Endothelial cell of umbilical vein (primary cell): ENCODE measurements around the gene TBC1D21. TPM values are rescaled to one million over a fixed set of nuclear protein-coding genes. Genes with fewer than 3 reads are reported as not detected.

ENCODE experiments used
- BruUV-seq: library from RNA; stranded (reverse); fragments of 400-500 nt; replicated peaks from 2 replicates; lab custom pipeline; 2021; lab: Mats Ljungman, UMichigan
- CTCF ChIA-PET: fragments of 300-600, 350-600 bp; sonication (Branson Sonifier 250); formaldehyde crosslinking; loops from one replicate; lab custom pipeline; 2021; ENCODE audit warnings: antibody characterized with exemption, inconsistent platforms; lab: Charles Lee
- POLR2A ChIA-PET: fragments of 300-600, 350-600 bp; sonication (Branson Sonifier 250); formaldehyde crosslinking; loops from one replicate; lab custom pipeline; 2021; ENCODE audit warnings: antibody characterized with exemption, inconsistent platforms; lab: Charles Lee
- DNase-seq: peaks from one replicate; pipeline ENCODE4 v3.0.0-alpha.2; 2011; ENCODE audit warnings: low read depth, low spot score
- FAIRE-seq: peaks from 2 replicates; lab custom pipeline; 2011; peaks lifted over from hg19 to GRCh38; lab: Jason Lieb, UNC
- H2AFZ ChIP-seq: 2 replicates; pipeline ENCODE4 v1.6.0; 2012; ENCODE audit warnings: low read depth, low read length, control low read depth, inconsistent platforms
- H3K27ac ChIP-seq: 2 replicates; pipeline ENCODE4 v1.5.1; 2011; ENCODE audit warnings: low read depth, mild to moderate bottlenecking, control low read depth, low read length, moderate library complexity; ENCODE audit not compliant: insufficient read depth
- H3K27me3 ChIP-seq, 2 experiments: 2 replicates each; pipeline versions ENCODE4 v1.6.0 to v1.6.1; 2011; ENCODE audit warnings: low read length in 2 of 2, mixed read lengths in 1 of 2; ENCODE audit not compliant: control insufficient read depth in 2 of 2, insufficient read depth in 2 of 2
- H3K36me3 ChIP-seq, 2 experiments: 2 replicates in 1 of 2; 3 replicates in 1 of 2; pipeline ENCODE4 v1.5.1; 2011; ENCODE audit warnings: low read length in 2 of 2, mild to moderate bottlenecking in 1 of 2, moderate library complexity in 1 of 2; ENCODE audit not compliant: control insufficient read depth in 2 of 2, insufficient read depth in 2 of 2; ENCODE audit errors: extremely low read depth in 1 of 2
- H3K4me1 ChIP-seq: 3 replicates; pipeline ENCODE4 v1.5.1; 2011; ENCODE audit warnings: mild to moderate bottlenecking, low read length; ENCODE audit not compliant: control insufficient read depth, insufficient read depth; ENCODE audit errors: extremely low read depth
- H3K4me2 ChIP-seq: 2 replicates; pipeline ENCODE4 v1.6.1; 2011; ENCODE audit warnings: low read length, control low read depth, mixed read lengths; ENCODE audit not compliant: insufficient read depth
- H3K4me3 ChIP-seq, 3 experiments: fragments of 200-600 bp in 1 of 3; sonication (generic), shearing (Covaris generic) in 1 of 3; replicated peaks in 1 of 3; 2 replicates each; pipeline ENCODE4 v1.5.1; 2011 to 2016; ENCODE audit warnings: control low read depth in 3 of 3, low read length in 3 of 3, mild to moderate bottlenecking in 2 of 3, inconsistent platforms in 1 of 3, low read depth in 1 of 3, moderate library complexity in 1 of 3; ENCODE audit not compliant: insufficient read depth in 1 of 3
- H3K79me2 ChIP-seq: 2 replicates; pipeline ENCODE4 v1.6.0; 2012; ENCODE audit warnings: low read length, inconsistent platforms; ENCODE audit not compliant: control insufficient read depth, insufficient read depth
- H3K9ac ChIP-seq: replicated peaks from 2 replicates; pipeline ENCODE3; 2011; ENCODE audit warnings: low read length, control low read depth; ENCODE audit not compliant: insufficient read depth; ENCODE audit errors: extremely low read depth
- H3K9me1 ChIP-seq: replicated peaks from 3 replicates; pipeline ENCODE4 v1.6.0; 2011; ENCODE audit warnings: mild to moderate bottlenecking, low read length; ENCODE audit not compliant: control insufficient read depth, insufficient read depth; ENCODE audit errors: extremely low read depth
- H3K9me3 ChIP-seq: replicated peaks from 2 replicates; pipeline ENCODE4 v1.5.1; 2012; ENCODE audit warnings: low read length, inconsistent platforms; ENCODE audit not compliant: control insufficient read depth, insufficient read depth
- H4K20me1 ChIP-seq: replicated peaks from 2 replicates; pipeline ENCODE3; 2011; ENCODE audit warnings: mild to moderate bottlenecking, low read length; ENCODE audit not compliant: control insufficient read depth, insufficient read depth; ENCODE audit errors: extremely low read depth
- EZH2 ChIP-seq: IDR thresholded peaks from 2 replicates; pipeline ENCODE4 v1.6.1; 2012; ENCODE audit warnings: borderline replicate concordance, low read depth, mild to moderate bottlenecking, moderate library complexity, low read length, inconsistent platforms; ENCODE audit not compliant: severe bottlenecking
- FOS ChIP-seq: IDR thresholded peaks from 2 replicates; pipeline ENCODE4 v1.6.1; 2011; ENCODE audit warnings: mild to moderate bottlenecking, low read length, moderate library complexity, borderline replicate concordance; ENCODE audit not compliant: insufficient read depth
- GATA2 ChIP-seq: IDR thresholded peaks from 2 replicates; pipeline ENCODE4 v1.7.0; 2011; ENCODE audit warnings: low read depth, mild to moderate bottlenecking, moderate library complexity, mixed read lengths, low read length; ENCODE audit not compliant: insufficient read length, insufficient read depth
- JUN ChIP-seq: IDR thresholded peaks from 2 replicates; pipeline ENCODE4 v1.6.1; 2011; ENCODE audit warnings: borderline replicate concordance, low read depth; ENCODE audit not compliant: insufficient read length, insufficient read depth
- MYC ChIP-seq: IDR thresholded peaks from one replicate; pipeline ENCODE4 v1.6.1; 2011; ENCODE audit warnings: mild to moderate bottlenecking, low read depth, low read length
- POLR2A ChIP-seq: IDR thresholded peaks from 2 replicates; pipeline ENCODE4 v1.6.1; 2012; ENCODE audit warnings: low read depth, mild to moderate bottlenecking, control low read depth, low read length
- POLR2AphosphoS5 ChIP-seq: IDR thresholded peaks from 2 replicates; pipeline ENCODE4 v1.6.1; 2012; ENCODE audit warnings: low read depth, mild to moderate bottlenecking, control low read depth, low read length, moderate library complexity; ENCODE audit not compliant: insufficient read depth
- dilution Hi-C: fragments of 300-500 bp; cut with MboI; formaldehyde crosslinking; loops from one replicate; pipeline ENCODE4 v1.15.0; 2019; ENCODE audit warnings: low sequenced_read_pairs; ENCODE audit not compliant: extremely low pct_ligation_motif_present
- intact Hi-C: fragments of 100-400 bp; cut with micrococcal nuclease; formaldehyde crosslinking; loops from one replicate; pipeline ENCODE4 v1.10.0; 2022
- polyA plus RNA-seq, 4 experiments: library from polyadenylated mRNA; depleted of rRNA in 3 of 4; stranded (reverse) in 3 of 4; unstranded in 1 of 4; fragments of >200 nt; gene quantifications; 2 replicates each; pipeline versions ENCODE4 v1.2.1 to v1.2.3, GENCODE V29; 2011 to 2012; ENCODE audit warnings: missing spikeins in 1 of 4
- total RNA-seq: library from RNA; stranded (reverse); gene quantifications from 2 replicates; pipeline ENCODE4 v1.2.3, GENCODE V29; 2021
- TF ChIP-seq, protein P1 (sequence below), 2 donors: IDR thresholded peaks; 1 replicate in 1 of 2; 2 replicates in 1 of 2; pipeline ENCODE4 v1.5.1; 2011; ENCODE audit warnings: low read length in 2 of 2, mild to moderate bottlenecking in 2 of 2, moderate library complexity in 2 of 2, control low read depth in 1 of 2, inconsistent platforms in 1 of 2, low read depth in 1 of 2; ENCODE audit not compliant: insufficient read depth in 1 of 2; ENCODE audit errors: extremely low read depth in 1 of 2
- TF ChIP-seq, protein P2 (sequence below): IDR thresholded peaks from 2 replicates; pipeline ENCODE4 v1.6.1; 2011; ENCODE audit not compliant: insufficient read depth, insufficient read length

The TBC1D21 gene
- total and polyA plus RNA-seq, 2 donors (not counting 3 experiments of a cell fraction or from before 2014, with no cell fraction given), result not detected

DNA sequence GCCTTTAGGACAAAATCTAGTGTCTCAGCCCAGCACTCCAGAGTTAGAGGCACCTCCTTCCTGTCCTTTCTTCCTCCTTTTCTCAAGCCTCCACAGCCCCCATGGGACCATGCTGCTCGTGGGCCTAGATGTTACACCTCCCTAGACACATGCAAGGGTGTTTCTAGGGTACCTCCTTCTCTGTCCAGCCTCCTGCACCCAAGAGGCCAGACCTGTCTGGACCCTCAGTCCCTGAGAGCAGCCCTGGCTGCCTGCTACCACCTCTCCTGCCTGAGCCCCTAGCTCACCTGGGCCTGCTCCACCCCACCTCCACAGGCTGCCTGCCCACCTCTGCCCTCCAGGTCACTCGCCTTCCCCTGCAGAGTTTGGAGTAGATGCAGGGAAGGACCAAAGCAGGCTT is 58.1 kb downstream of the TBC1D21 start:
- TF ChIP-seq JUN, result no peak
- no peak for TF ChIP-seq MYC
- no peak for TF ChIP-seq POLR2AphosphoS5
- TF ChIP-seq POLR2A, result no peak
- TF ChIP-seq GATA2, result no peak
- TF ChIP-seq, protein P1, sequence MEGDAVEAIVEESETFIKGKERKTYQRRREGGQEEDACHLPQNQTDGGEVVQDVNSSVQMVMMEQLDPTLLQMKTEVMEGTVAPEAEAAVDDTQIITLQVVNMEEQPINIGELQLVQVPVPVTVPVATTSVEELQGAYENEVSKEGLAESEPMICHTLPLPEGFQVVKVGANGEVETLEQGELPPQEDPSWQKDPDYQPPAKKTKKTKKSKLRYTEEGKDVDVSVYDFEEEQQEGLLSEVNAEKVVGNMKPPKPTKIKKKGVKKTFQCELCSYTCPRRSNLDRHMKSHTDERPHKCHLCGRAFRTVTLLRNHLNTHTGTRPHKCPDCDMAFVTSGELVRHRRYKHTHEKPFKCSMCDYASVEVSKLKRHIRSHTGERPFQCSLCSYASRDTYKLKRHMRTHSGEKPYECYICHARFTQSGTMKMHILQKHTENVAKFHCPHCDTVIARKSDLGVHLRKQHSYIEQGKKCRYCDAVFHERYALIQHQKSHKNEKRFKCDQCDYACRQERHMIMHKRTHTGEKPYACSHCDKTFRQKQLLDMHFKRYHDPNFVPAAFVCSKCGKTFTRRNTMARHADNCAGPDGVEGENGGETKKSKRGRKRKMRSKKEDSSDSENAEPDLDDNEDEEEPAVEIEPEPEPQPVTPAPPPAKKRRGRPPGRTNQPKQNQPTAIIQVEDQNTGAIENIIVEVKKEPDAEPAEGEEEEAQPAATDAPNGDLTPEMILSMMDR (IDR thresholded peaks at IDR 0.05; ENCODE audit: extremely low read depth in 1 of 2, insufficient read depth in 1 of 2, low read depth in 1 of 2, low read length in 2 of 2), result no peak
- TF ChIP-seq EZH2, result no peak
- TF ChIP-seq, protein P2, sequence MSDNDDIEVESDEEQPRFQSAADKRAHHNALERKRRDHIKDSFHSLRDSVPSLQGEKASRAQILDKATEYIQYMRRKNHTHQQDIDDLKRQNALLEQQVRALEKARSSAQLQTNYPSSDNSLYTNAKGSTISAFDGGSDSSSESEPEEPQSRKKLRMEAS, result no peak
- no peak for TF ChIP-seq FOS
- intact Hi-C loops, result no loop called here
- no TSS peak for BruUV-seq
- Histone ChIP-seq H3K27me3 (no peaks in the 10 kb centered on the region), H3K36me3 (no peaks in the 10 kb centered on the region), H3K4me3 (no peak overlapping the region), H3K27ac (no peak overlapping the region), H4K20me1 (no peaks in the 10 kb centered on the region), H3K9me1 (no peaks in the 10 kb centered on the region), H3K9me3 (no peaks in the 10 kb centered on the region), H3K9ac (no peak overlapping the region), H3K4me1 (peaks cover 21% of the 10 kb centered on the region), H2AFZ (no peak overlapping the region), H3K4me2 (no peak overlapping the region), H3K79me2 (no peaks in the 10 kb centered on the region)
- CTCF ChIA-PET, result interaction anchor here (1.2 to 1.4 kb wide), 3 partner anchors 8 to 57 kb away, joined by 3 to 4 read pairs (median 3); no protein-coding TSS in a partner anchor
- FAIRE-seq (no peak), DNase-seq (no peak)
- POLR2A ChIA-PET, result no interaction called here
- dilution Hi-C loops, result no loop called here
